Measurements from ENCODE around the gene MAGEB5. TPM values are rescaled to one million over a fixed set of nuclear protein-coding genes. Genes with fewer than 3 reads are reported as not detected.

MAGEB5 gene, protein sequence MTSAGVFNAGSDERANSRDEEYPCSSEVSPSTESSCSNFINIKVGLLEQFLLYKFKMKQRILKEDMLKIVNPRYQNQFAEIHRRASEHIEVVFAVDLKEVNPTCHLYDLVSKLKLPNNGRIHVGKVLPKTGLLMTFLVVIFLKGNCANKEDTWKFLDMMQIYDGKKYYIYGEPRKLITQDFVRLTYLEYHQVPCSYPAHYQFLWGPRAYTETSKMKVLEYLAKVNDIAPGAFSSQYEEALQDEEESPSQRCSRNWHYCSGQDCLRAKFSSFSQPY
- not detected in 2 replicates for total RNA-seq

DNA sequence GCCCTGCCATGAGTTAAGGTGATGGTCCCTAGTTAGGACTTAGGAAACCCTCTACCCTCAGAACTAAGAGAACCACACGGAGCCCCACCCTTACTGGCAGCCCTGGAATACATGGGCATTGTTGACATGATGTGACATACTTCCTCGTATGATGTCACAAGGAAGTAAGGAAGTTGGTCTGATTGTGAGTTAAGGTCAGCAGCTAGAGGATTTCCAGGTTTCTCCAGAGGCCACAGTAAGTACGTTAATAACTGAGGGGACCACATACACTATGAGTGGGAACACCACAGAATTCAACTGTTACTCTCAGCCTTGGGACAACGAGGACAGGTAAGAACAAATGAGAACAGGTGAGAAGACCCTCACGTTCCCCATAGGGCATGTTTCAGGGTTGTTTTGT, at the start of gene MAGEB5:
MAGEB5 (plus strand) TSS at position 301 of the 400 bp plus-strand sequence. CDS start 1,133 bp downstream, outside the sequence.

DNA sequence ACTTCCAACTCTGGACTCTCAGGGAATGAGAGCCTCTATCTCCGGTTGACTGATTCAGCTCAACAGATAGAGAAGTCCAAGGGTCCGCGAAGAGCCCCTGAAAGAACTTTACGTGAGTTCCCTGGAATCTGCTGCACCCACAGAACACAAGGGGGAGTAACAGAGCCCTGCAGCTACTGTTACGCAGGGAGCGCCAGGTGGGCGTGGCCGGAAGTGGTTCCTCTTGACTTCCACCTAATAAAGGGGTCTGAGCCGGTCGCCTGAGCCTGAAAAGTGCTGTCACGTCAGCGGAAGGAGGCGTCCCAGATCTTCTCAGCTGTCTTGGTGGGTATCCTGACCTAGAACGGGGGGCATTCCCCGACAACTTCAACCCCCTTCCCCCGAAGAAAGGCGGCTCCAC, 23.8 kb upstream of the MAGEB5 start, which contains the start of gene MAGEB6:
MAGEB6 (plus strand) TSS at position 237 of the 400 bp plus-strand sequence. CDS start 1,407 bp downstream, outside the sequence.

Other genes with a start within 250 kb of the MAGEB5 start
- gene MAGEB18, start 77.8 kb upstream of the MAGEB5 start, total RNA-seq, result not detected in 2 replicates
- not detected in 2 replicates for gene MAGEB6B, start 55.6 kb upstream of the MAGEB5 start, total RNA-seq
- not detected in 2 replicates for gene MAGEB6, start 23.7 kb upstream of the MAGEB5 start, total RNA-seq

All from articular chondrocyte of knee joint (primary cell).